Measurements from ENCODE around the gene KRABD2.

Gene KRABD2

GRCh38 chr17:8412089-8412488 is 35.6 kb upstream of the KRABD2 start:
- H3K27me3 ChIP-seq (ENCODE audit: insufficient read depth, low read length): no peaks in the 10 kb centered on the region
- no peak overlapping the region for H3K4ac ChIP-seq (ENCODE audit: low read depth, low read length)
- H2BK20ac ChIP-seq (ENCODE audit: low read depth, low read length, poor library complexity, severe bottlenecking): no peak overlapping the region
- no peak overlapping the region for H2BK5ac ChIP-seq (ENCODE audit: insufficient read length, low read length)
- no peak overlapping the region for H4K91ac ChIP-seq (ENCODE audit: insufficient read length, low read depth, low read length)
- no peak overlapping the region for H4K5ac ChIP-seq (ENCODE audit: insufficient read length, low read depth, low read length)
- no peak for DNase-seq
- peaks cover 14 to 15% of the 10 kb centered on the region in 2 experiments for H3K4me1 Mint-ChIP-seq
- no peak overlapping the region for H3K9ac ChIP-seq (ENCODE audit: extremely low read depth, insufficient read length, low read length)
- H3K27me3 Mint-ChIP-seq (ENCODE audit: low read depth): peaks cover 8% of the 10 kb centered on the region
- no peaks in the 10 kb centered on the region for H3K79me2 ChIP-seq (ENCODE audit: insufficient read depth, low read length)
- no peak overlapping the region for H3T11ph ChIP-seq (ENCODE audit: low read length)
- H3K18ac ChIP-seq (ENCODE audit: insufficient read length, low read depth, low read length): no peak overlapping the region
- H3K56ac ChIP-seq (ENCODE audit: insufficient read length, low read depth, low read length): no peak overlapping the region
- H3K4me1 ChIP-seq (ENCODE audit: insufficient read depth, low read length): no peaks in the 10 kb centered on the region
- H3K23me2 ChIP-seq (ENCODE audit: insufficient read length, low read depth, low read length, poor library complexity, severe bottlenecking): no peaks in the 10 kb centered on the region
- H2AFZ ChIP-seq (ENCODE audit: low read length): no peak overlapping the region
- no peak overlapping the region for H2BK15ac ChIP-seq (ENCODE audit: low read depth, low read length)
- no peaks in the 10 kb centered on the region for H3K79me1 ChIP-seq (ENCODE audit: insufficient read depth, low read depth, low read length, poor library complexity, severe bottlenecking)
- H2BK120ac ChIP-seq (ENCODE audit: low read depth, low read length, poor library complexity, severe bottlenecking): no peak overlapping the region
- H2BK12ac ChIP-seq (ENCODE audit: insufficient read length, low read depth, low read length): no peak overlapping the region
- H4K8ac ChIP-seq (replicated peaks; ENCODE audit: insufficient read length, low read depth, low read length): no peak overlapping the region
- H3K4me3 Mint-ChIP-seq: no peak overlapping the region; a peak in 1 of 5 replicates
- H3K27ac Mint-ChIP-seq: no peak overlapping the region
- no peak overlapping the region for H3K27ac ChIP-seq (ENCODE audit: insufficient read length, low read depth, low read length)
- H3K36me3 Mint-ChIP-seq (ENCODE audit: insufficient read depth in 1 of 3, low read depth in 3 of 3): no peaks in the 10 kb centered on the region
- no peaks in the 10 kb centered on the region for H3K9me3 ChIP-seq (ENCODE audit: control insufficient read depth, low read depth, low read length)
- no peaks in the 10 kb centered on the region for H4K20me1 ChIP-seq (ENCODE audit: control insufficient read depth, insufficient read depth, insufficient read length)
- no peak overlapping the region for H2AK5ac ChIP-seq (ENCODE audit: insufficient read length, low read length)
- no peak overlapping the region for H3K23ac ChIP-seq (ENCODE audit: insufficient read length, low read depth, low read length)
- WGBS (ENCODE audit: extremely low coverage, insufficient read length, low lambda C conversion rate): no CpG with 5 or more reads among the region's 5 CpGs
- TF ChIP-seq CTCF (conservative IDR thresholded peaks at IDR 0.05): no peak
- H3K4me2 ChIP-seq (ENCODE audit: insufficient read depth, insufficient read length, low read length): no peak overlapping the region
- no peak overlapping the region for H3K14ac ChIP-seq (ENCODE audit: insufficient read depth, low read length)
- no peaks in the 10 kb centered on the region for H3K9me3 Mint-ChIP-seq

Measured in H9 (cell line).